KG1 (cell line): ENCODE results near the gene UBE2O.

ENCODE experiments used
- DNase-seq: peaks from one replicate; lab custom pipeline; 2025; lab: John Stamatoyannopoulos, UW

UBE2O gene

DNA sequence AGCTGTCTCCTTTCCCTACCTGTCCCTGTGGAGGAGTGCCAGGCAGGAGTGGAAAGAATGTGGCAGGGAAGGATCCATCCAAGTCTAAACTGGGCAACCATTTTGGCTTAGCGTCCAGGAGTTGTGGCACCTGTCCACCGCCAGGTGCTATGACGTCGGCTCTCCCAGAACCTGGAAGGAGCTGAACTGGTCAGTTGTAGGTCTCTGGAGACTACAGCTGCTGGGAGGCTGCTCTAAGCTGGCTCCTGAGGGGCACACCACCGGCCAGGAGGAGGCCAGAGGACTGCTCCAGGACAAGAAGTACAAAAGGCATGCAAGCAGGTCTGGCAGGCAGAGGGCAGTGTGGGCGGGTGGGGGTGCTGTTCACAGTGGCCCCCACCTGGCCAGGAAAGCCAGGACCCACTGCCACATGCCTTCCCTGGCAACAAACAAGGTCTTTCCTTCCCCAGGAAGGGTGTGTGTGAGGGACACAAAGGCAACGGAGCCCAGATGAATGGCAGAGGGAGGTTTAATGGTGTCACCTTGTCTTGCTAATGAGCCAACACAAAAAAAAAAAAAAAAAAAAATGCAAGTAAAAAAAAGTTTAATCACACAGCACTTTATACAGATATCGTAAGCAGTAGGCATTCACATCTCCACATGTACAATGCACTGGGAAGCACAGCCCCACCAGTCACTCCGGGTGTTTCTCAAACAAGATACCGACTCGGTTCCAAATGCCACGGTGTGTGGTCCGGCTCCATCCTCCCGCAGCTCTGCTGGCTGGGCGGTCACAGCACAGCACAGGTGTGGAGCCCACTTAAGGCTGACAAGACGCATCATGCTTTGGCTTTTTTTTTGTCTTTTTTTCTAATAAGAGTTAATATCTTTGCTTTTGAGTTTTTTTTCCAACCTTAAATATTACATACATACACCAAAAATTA is 63.7 kb downstream of the UBE2O start:
- no peak for DNase-seq

DNA sequence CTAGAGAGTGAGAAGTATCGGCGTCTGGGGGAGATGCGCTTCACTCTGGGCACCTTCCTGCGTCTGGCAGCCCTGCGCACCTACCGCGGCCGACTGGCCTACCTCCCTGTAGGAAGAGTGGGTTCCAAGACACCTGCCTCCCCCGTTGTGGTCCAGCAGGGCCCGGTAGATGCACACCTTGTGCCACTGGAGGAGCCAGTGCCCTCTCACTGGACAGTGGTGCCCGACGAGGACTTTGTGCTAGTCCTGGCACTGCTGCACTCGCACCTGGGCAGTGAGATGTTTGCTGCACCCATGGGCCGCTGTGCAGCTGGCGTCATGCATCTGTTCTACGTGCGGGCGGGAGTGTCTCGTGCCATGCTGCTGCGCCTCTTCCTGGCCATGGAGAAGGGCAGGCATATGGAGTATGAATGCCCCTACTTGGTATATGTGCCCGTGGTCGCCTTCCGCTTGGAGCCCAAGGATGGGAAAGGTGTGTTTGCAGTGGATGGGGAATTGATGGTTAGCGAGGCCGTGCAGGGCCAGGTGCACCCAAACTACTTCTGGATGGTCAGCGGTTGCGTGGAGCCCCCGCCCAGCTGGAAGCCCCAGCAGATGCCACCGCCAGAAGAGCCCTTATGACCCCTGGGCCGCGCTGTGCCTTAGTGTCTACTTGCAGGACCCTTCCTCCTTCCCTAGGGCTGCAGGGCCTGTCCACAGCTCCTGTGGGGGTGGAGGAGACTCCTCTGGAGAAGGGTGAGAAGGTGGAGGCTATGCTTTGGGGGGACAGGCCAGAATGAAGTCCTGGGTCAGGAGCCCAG is 65.8 kb downstream of the UBE2O start:
- no peak for DNase-seq

DNA sequence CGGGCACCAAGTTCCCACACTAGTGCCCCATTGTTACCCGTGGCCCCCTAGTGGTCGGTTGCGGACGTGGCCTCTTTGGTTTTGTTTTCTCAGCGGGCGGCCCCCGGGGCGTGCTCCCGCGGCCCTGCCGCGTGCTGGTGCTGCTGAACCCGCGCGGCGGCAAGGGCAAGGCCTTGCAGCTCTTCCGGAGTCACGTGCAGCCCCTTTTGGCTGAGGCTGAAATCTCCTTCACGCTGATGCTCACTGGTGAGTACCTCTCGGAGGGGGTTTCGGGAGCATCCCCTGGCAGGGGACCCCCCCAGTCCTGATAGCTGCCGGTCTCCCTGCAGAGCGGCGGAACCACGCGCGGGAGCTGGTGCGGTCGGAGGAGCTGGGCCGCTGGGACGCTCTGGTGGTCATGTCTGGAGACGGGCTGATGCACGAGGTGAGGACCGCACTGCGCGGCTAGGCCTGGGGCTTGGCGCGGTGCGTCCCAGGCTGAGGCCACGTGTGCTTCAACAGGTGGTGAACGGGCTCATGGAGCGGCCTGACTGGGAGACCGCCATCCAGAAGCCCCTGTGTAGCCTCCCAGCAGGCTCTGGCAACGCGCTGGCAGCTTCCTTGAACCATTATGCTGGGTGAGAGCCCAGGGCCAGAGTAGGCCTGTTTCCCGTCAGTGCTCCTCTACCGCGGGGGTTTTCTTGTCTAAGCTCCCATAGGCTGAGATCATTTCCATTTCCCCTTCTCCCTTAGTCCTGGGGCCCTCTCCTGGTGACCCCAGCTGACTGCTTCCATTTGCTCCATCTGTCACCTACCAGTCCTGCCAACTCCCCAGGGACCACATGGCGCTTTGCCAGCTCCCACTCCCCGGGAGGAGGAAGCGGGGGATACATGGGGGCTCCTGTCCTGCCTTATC is 66.8 kb downstream of the UBE2O start:
- peak; percentile 70 for DNase-seq

DNA sequence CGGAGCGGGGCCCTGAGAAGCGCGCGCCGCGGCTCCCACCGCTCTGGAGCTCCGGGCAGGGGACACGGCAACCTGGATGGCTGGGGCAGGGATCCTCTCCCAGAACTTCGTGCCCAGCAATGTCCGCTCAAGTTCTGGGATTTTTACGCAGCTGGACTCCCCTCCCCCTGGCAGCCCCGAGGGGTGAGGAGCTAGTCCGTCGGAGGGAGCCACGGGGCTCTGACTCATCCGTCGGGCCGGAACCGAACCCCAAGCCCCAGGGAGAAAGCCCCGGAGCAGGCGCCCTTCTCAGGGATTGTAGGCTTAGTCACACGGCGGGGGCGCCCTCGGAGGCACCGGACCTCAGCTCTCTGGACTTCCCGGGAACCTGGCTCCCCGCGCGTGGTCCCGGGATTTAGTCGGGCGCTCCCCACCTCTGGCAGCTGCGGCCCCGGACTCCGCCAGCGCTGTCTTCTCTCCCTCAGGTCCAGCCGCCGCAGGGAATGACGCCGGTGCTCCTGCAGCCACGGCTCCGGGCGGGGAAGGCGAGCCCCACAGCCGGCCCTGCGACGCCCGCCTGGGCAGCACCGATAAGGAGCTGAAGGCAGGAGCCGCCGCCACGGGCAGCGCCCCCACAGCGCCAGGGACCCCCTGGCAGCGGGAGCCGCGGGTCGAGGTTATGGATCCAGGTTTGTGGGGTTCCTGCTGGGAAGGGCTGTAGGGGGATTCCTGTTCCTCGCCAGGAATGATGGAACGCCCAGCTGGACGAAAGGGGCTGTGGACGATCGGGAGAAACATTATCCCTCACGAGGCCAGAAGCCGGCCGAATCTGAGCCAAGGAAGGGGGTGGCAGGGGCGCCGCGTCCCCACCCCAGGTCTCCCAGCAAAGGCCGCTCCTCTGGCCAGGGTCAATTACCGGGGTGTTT is 67.7 kb downstream of the UBE2O start:
- no peak for DNase-seq

DNA sequence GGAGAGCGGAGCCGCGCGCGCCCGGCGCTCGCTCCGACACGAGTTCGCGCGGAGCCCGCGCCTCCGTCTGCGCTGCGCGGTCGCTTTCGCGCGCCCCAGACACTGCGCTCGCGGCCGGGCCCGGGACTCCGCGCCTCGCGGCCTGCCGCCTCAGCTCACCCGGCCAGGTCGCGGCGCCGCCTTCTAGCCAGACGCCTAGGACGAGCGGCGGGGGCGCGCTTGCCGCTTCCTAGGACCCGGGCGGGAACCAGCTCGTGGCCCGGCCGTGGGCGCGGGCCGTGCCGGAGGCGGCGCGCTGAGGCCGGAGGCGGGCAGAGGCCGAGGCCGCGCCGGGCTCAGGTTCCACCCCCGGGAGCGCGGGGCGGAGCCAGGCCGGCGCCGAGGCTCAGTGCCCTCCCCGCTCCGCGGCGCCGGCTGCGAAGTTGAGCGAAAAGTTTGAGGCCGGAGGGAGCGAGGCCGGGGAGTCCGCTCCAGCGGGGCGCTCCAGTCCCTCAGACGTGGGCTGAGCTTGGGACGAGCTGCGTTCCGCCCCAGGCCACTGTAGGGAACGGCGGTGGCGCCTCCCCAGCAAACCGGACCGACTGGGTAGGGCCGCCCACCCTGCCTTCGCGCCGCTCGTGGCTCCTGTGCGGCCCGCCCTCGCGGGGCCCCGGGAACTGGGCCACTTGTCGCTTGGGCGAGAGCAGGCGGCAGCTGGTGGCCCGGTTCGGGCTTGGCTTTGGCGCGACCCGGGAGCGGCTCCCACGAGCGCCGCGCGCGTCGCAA is 68.5 kb downstream of the UBE2O start, which contains the start of gene SPHK1:
Gene SPHK1, plus strand, starts transcription at position 388 of the 765 bp plus-strand sequence. CDS start 1,036 bp downstream, outside the sequence.
- DNase-seq: peak; percentile 26

DNA sequence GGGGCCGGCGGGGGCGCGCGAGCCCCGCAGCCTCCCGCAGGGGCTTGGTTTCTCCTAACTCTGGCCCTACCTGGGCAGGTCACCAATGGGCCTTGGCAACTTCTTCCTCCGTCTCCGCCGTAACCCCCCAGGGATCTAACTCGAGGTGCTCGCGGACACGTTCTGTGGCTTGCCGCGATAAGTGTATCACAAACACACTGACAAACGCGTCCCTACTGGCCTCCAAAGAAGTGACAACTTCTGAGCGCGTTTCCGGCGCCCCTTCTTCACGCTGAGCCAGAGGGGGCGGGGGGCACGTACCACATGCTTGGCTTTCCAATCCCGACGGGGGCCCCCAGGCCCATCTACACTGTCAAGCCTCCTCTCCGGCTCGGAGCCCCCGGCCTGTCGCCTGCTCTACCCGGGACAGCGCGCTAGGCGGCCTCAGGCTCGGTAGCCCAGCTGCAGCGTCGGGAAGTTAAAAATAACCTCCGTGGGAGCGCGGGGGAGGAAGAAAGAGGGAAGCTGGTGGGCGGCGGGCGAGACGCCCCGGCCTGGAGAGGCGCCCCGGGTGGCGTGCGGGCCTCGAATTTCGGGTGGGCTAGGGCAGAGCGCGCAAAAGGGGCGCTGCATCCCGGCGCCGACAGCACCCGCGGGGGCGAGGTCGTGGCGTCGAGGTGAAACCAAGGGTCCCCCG is 69.3 kb downstream of the UBE2O start:
- peak; percentile 65 for DNase-seq

DNA sequence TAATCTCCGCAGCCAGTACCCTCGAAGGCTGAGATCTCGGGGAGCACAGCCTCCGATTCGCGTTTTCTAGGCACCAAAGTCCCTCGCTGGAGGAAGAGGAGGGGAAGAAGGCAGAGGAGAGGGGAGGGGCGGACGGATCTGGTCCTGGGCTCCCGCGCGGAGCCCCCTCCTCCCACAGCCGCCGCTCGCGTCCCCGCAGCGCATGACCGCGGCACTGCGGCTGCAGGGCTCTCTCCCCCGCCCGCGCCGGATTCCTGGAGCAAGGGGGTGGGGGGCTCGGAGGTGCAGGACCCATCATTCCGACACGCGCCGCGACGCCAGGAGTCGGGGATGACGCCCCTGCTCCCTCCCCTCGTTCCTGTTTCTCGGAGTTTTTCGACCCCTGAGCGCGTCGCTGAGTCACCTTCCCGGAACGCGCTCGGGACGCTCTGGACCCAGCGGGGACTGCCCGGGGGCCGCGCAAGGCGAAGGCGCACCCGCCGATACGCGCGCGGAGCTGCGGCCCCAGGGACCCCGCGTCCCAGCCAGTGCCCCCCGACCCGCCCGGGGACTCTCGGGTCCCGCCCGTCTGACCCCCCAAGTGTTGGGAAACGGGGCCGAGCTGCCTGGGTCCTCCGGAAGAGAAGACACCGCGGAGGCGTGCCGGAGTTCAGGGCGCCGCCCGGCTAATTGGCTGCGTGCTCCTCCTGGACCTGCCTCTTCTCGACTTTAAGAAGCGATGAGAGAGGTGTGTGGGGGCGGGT is 70.0 kb downstream of the UBE2O start:
- DNase-seq: no peak

DNA sequence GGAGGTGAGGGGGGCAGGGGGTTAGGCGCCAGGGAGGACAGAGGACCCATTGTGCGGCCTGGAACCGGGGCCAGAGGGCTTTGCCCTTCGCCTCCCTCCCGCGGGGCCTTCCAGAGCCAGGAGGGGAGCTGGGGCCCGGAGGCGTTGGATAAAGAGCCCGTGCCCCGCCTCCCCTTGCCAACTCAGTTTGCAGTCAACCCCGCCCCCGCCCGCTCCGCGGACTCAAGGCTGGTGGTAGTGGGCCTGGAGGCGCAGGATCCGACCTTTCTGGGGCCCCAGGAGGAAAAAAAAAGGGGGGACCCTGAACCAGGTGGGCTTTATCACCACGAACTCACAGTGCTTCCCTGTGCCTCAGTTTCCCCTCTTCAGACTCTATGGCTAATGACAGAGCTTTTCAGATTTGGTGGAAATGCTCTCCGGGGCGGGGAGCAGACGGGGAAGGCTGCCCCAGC is 70.6 kb downstream of the UBE2O start:
- no peak for DNase-seq

DNA sequence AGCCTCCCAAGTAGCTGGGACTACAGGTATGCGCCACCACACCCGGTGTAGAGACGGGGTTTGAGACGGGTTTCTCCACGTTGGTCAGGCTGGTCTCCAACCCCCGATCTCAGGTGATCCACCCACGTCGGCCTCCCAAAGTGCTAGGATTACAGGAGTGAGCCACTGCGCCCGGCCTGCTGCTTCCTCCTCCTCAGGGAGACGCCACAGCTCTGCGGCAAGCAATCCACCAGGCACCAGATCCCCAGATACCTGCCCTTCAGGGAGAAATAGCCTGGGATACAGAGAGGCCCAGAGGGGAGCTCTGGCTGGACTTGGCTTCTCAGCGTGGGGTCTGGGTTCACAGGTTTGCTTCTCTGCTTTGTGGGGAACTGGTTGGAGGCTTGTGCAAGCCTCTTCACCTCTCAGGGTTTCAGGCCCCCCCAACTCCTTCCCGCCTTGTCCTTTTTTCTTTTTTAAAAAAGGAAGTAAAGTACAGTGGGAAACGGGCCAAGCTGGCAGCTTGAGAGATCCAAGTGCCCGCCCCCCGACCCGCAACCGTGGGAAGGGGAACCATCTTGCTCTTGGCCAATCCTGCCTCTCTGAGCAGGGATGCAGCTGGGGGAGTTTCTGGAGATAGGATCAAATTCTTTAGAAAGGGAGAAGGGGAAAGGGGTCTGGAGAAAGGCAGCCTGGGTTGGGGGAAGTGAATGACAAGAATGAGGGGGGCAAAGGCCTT is 71.2 kb downstream of the UBE2O start:
- no peak for DNase-seq

DNA sequence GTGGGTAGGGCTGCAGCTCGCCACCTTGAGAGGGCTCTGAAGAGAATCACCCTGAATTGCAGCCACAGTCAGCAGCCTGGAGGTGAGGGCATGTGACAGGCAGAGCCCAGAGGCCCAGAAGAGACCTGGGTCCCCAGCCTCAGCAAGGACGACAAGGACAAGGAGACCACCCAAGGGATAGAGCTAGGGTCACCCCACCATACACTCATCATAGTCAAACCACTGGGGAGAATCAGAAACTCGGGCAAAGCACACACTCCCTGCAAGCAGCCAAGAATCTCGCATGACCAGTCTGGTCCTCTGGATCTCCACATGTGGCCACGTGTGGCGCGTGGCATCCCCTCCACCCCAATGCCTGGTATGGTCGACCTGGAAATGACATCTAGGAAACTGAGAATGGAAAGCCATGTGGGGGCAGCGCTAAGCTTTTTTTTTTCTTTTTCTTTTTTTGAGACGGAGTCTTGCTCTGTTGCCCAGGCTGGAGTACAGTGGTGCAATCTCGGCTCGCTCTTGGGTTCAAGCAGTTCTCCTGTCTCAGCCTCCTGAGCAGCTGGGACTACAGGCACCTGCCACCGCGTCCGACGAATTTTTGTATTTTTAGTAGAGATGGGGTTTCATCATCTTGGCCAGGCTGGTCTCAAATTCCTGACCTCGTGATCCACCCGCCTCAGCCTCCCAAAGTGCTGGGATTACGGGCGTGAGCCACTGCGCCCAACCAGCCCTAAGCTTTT is 73.1 kb downstream of the UBE2O start:
- no peak for DNase-seq

DNA sequence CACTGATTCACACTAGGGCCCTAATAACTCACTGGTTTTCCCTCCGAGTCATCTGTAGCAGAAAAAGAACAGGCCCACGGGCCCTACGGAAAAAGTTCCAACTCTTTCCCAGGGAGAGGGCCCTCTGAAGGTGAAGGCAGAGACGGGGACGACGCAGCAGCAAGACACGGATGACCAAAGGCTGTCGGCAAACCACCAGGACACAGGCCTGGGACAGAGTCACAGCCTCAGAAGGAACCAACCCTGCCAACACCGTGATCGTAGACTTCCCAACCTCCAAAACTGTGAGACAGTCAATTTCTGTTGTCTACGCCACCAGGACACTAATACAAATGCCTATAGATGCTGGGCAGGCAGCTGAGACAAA is 73.7 kb downstream of the UBE2O start:
- DNase-seq: no peak

DNA sequence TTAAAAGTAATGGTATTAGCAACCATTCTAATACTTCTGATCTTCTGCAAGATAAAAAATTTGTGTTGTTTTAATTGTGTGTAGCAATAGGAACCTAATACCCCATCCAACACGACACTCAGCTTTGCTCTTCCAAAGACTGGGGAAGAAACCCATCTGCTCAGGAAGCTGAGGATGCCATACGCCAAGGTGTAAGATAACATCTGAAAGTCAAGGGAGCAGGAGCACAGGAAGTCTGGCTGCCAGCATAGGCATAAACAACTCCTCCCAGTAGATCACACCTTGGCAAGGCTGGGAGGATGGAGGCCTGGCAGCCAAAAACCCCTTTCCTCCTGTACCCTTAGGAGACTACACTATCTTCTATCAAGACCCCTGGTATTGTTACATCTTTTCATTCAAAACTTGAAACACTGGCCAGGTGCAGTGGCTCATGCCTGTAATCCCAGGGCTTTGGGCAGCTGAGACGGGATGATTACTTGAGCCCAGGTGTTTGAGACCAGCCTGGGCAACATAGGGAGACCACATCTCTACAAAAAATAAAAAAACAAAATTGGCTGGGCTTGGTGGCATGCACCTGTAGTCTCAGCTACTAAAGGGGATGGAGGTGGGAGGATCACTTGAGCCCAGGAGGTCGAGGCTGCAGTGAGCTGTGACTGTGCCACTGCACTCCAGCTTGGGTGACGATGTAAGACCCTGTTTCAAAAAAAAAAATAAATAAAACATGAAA is 74.2 kb downstream of the UBE2O start:
- no peak for DNase-seq

DNA sequence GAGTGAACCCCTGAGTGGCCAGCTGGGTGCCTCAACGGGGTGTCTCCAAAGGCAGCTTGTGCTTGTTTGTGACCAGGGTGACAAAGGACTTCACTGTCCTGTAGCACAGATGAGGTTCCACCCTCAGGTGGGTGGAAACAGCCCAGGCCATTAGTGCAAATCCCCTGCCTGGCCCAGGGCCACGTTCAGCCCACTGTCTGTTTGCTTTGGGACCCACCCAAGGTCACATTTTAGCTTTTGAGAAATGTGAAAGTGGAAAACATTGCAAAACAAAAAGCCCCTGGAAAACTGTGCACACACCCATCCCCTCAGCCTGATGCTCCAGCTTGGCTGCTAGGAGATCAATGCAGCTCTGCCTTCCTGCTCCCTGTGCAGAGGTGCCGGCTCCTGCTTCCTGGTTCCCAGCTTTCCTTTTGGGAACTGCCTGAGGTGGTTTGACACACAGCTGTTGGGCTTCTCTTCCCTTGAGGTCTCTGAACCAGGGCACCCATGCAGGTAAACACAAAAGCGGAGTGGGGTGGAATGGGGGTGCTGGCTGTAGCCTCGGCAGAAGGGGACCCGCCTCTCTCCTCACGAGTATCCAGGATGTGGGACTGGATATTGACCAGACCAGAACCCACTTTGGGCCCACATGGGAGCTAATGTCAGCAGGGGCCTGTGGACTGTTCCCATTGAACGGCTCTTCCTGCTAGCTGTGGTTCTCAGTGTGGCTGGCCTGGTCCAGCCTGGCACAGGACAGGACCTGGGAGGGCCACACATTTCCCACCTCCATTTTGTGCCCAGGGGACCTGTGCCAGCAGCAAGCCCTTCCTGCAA is 76.4 kb downstream of the UBE2O start:
- no peak for DNase-seq

DNA sequence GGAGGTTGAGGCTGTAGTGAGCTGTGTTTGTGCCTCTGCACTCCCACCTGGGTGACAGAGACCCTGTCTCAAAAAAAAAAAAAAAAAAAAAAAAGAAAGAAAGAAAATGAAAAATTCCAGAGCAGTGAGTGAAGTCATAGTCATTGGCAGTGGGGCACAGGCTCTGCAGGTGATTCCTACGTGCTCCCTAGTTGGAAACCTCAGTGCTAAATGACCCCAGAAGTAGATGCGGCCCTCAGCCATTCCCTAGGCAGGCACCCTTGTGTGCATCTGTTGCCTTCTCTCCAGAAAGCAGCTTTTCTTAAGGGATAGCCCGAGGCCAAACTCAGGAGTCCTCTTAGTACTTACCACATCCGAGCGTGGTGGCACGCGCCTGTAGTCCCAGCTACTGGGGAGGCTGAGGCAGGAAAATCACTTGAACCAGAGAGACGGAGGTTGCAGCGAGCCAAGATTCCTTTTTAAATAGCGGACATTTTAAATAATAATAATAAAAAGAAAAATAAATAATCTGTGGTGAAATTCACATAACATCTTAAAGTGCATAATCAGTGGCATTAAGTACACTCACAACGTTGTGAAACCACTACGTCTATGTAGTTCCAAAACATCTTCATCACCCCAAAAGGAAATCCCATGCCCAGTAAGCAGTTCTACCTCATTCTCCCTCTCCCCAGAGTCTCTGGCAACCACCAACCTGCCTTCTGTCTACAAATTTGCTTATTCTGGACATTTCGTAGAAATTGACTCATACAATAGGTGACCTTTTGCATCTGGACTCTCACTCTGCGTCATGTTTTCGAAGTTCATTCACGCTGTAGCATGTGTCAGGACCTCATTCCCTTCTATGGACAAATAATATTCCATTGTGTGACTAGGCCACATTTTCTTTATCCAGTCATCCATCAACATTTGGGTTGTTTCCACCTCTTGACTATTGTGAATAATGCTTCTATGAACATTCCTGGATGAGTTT is 81.0 kb downstream of the UBE2O start:
- DNase-seq: no peak
